ENCODE measurements around the gene RNF145.
"Not testable (repeated sequence)": the region's sequence is repeated elsewhere in the genome, so short reads cannot be mapped to it uniquely, and the experiment has no call there.

The RNF145 gene

GRCh38 chr5:159231167-159231566, 21.8 kb upstream of the RNF145 start:
- TF ChIP-seq SUZ12 (IDR thresholded peaks at IDR 0.05; ENCODE audit: extremely low read depth, insufficient read depth, insufficient read length) (no peak), ZNF274 (IDR thresholded peaks at IDR 0.05; ENCODE audit: low read depth, low read length) (no peak), YY1 (IDR thresholded peaks at IDR 0.05; ENCODE audit: insufficient read depth, insufficient read length) (no peak)
- Histone ChIP-seq H3K4me1 (ENCODE audit: insufficient read depth, insufficient read length) (no peaks in the 10 kb centered on the region), H3K27me3 (ENCODE audit: insufficient read depth, insufficient read length) (no peaks in the 10 kb centered on the region), H3K4me3 (ENCODE audit: insufficient read length, low read depth) (no peak overlapping the region), H3K36me3 (ENCODE audit: insufficient read depth, insufficient read length, low read length) (no peaks in the 10 kb centered on the region), H3K9ac (ENCODE audit: insufficient read length, low read depth) (no peak overlapping the region), H3K9me3 (ENCODE audit: insufficient read depth, low read length) (no peaks in the 10 kb centered on the region)
- no peak for DNase-seq (ENCODE audit: low read depth, low spot score)

GRCh38 chr5:159230657-159231056, 21.3 kb upstream of the RNF145 start:
- H3K27me3 ChIP-seq (ENCODE audit: insufficient read depth, insufficient read length) = no peaks in the 10 kb centered on the region
- TF ChIP-seq ZNF274 (IDR thresholded peaks at IDR 0.05; ENCODE audit: low read depth, low read length) = no peak
- TF ChIP-seq SUZ12 (IDR thresholded peaks at IDR 0.05; ENCODE audit: extremely low read depth, insufficient read depth, insufficient read length) = no peak
- no peak for TF ChIP-seq YY1 (IDR thresholded peaks at IDR 0.05; ENCODE audit: insufficient read depth, insufficient read length)
- H3K9ac ChIP-seq (ENCODE audit: insufficient read length, low read depth) = no peak overlapping the region
- no peaks in the 10 kb centered on the region for H3K9me3 ChIP-seq (ENCODE audit: insufficient read depth, low read length)
- DNase-seq (ENCODE audit: low read depth, low spot score) = no peak
- H3K36me3 ChIP-seq (ENCODE audit: insufficient read depth, insufficient read length, low read length) = no peaks in the 10 kb centered on the region
- no peak overlapping the region for H3K4me3 ChIP-seq (ENCODE audit: insufficient read length, low read depth)
- no peaks in the 10 kb centered on the region for H3K4me1 ChIP-seq (ENCODE audit: insufficient read depth, insufficient read length)

- not testable (repeated sequence) for H3K9me3 ChIP-seq (ENCODE audit: insufficient read depth, low read length); H3K4me3 ChIP-seq (ENCODE audit: insufficient read length, low read depth); H3K36me3 ChIP-seq (ENCODE audit: insufficient read depth, insufficient read length, low read length); DNase-seq (ENCODE audit: low read depth, low spot score); H3K9ac ChIP-seq (ENCODE audit: insufficient read length, low read depth); H3K27me3 ChIP-seq (ENCODE audit: insufficient read depth, insufficient read length); H3K4me1 ChIP-seq (ENCODE audit: insufficient read depth, insufficient read length)
These were observed 18.7 kb upstream of the RNF145 start for GRCh38 chr5:159228097-159228496.

- Histone ChIP-seq H3K4me1 (ENCODE audit: insufficient read depth, insufficient read length) (no peaks in the 10 kb centered on the region), H3K9ac (ENCODE audit: insufficient read length, low read depth) (no peak overlapping the region), H3K9me3 (ENCODE audit: insufficient read depth, low read length) (no peaks in the 10 kb centered on the region), H3K27me3 (ENCODE audit: insufficient read depth, insufficient read length) (no peaks in the 10 kb centered on the region), H3K36me3 (ENCODE audit: insufficient read depth, insufficient read length, low read length) (no peaks in the 10 kb centered on the region), H3K4me3 (ENCODE audit: insufficient read length, low read depth) (no peak overlapping the region)
- TF ChIP-seq ZNF274 (IDR thresholded peaks at IDR 0.05; ENCODE audit: low read depth, low read length) (no peak), SUZ12 (IDR thresholded peaks at IDR 0.05; ENCODE audit: extremely low read depth, insufficient read depth, insufficient read length) (no peak), YY1 (IDR thresholded peaks at IDR 0.05; ENCODE audit: insufficient read depth, insufficient read length) (no peak)
- DNase-seq (ENCODE audit: low read depth, low spot score) = no peak
These were observed 18.1 kb upstream of the RNF145 start for GRCh38 chr5:159227452-159227851.

- no peak for TF ChIP-seq ZNF274 (IDR thresholded peaks at IDR 0.05; ENCODE audit: low read depth, low read length)
- TF ChIP-seq SUZ12 (IDR thresholded peaks at IDR 0.05; ENCODE audit: extremely low read depth, insufficient read depth, insufficient read length) = no peak
- TF ChIP-seq YY1 (IDR thresholded peaks at IDR 0.05; ENCODE audit: insufficient read depth, insufficient read length) = no peak
- H3K4me1 ChIP-seq (ENCODE audit: insufficient read depth, insufficient read length) = no peaks in the 10 kb centered on the region
- H3K9ac ChIP-seq (ENCODE audit: insufficient read length, low read depth) = no peak overlapping the region
- no peak overlapping the region for H3K4me3 ChIP-seq (ENCODE audit: insufficient read length, low read depth)
- no peak for DNase-seq (ENCODE audit: low read depth, low spot score)
- H3K27me3 ChIP-seq (ENCODE audit: insufficient read depth, insufficient read length) = no peaks in the 10 kb centered on the region
- H3K36me3 ChIP-seq (ENCODE audit: insufficient read depth, insufficient read length, low read length) = no peaks in the 10 kb centered on the region
- H3K9me3 ChIP-seq (ENCODE audit: insufficient read depth, low read length) = no peaks in the 10 kb centered on the region
These were observed 17.1 kb upstream of the RNF145 start for GRCh38 chr5:159226451-159226850.

- no peak overlapping the region for H3K4me3 ChIP-seq (ENCODE audit: insufficient read length, low read depth)
- TF ChIP-seq SUZ12 (IDR thresholded peaks at IDR 0.05; ENCODE audit: extremely low read depth, insufficient read depth, insufficient read length) (no peak), YY1 (IDR thresholded peaks at IDR 0.05; ENCODE audit: insufficient read depth, insufficient read length) (no peak), ZNF274 (IDR thresholded peaks at IDR 0.05; ENCODE audit: low read depth, low read length) (no peak)
- H3K9ac ChIP-seq (ENCODE audit: insufficient read length, low read depth) = no peak overlapping the region
- H3K4me1 ChIP-seq (ENCODE audit: insufficient read depth, insufficient read length) = no peaks in the 10 kb centered on the region
- H3K27me3 ChIP-seq (ENCODE audit: insufficient read depth, insufficient read length) = no peaks in the 10 kb centered on the region
- DNase-seq (ENCODE audit: low read depth, low spot score) = no peak
- no peaks in the 10 kb centered on the region for H3K9me3 ChIP-seq (ENCODE audit: insufficient read depth, low read length)
- H3K36me3 ChIP-seq (ENCODE audit: insufficient read depth, insufficient read length, low read length) = no peaks in the 10 kb centered on the region
These were observed 15.1 kb upstream of the RNF145 start for GRCh38 chr5:159224471-159224870.

GRCh38 chr5:159223469-159223868, 14.1 kb upstream of the RNF145 start:
- no peaks in the 10 kb centered on the region for H3K9me3 ChIP-seq (ENCODE audit: insufficient read depth, low read length)
- no peaks in the 10 kb centered on the region for H3K36me3 ChIP-seq (ENCODE audit: insufficient read depth, insufficient read length, low read length)
- TF ChIP-seq YY1 (IDR thresholded peaks at IDR 0.05; ENCODE audit: insufficient read depth, insufficient read length) = no peak
- TF ChIP-seq ZNF274 (IDR thresholded peaks at IDR 0.05; ENCODE audit: low read depth, low read length) = no peak
- no peak for TF ChIP-seq SUZ12 (IDR thresholded peaks at IDR 0.05; ENCODE audit: extremely low read depth, insufficient read depth, insufficient read length)
- H3K27me3 ChIP-seq (ENCODE audit: insufficient read depth, insufficient read length) = no peaks in the 10 kb centered on the region
- H3K4me1 ChIP-seq (ENCODE audit: insufficient read depth, insufficient read length) = no peaks in the 10 kb centered on the region
- DNase-seq (ENCODE audit: low read depth, low spot score) = no peak
- H3K9ac ChIP-seq (ENCODE audit: insufficient read length, low read depth) = no peak overlapping the region
- H3K4me3 ChIP-seq (ENCODE audit: insufficient read length, low read depth) = no peak overlapping the region

GRCh38 chr5:159220206-159220605, 10.9 kb upstream of the RNF145 start:
- Histone ChIP-seq H3K27me3 (ENCODE audit: insufficient read depth, insufficient read length) (no peaks in the 10 kb centered on the region), H3K9ac (ENCODE audit: insufficient read length, low read depth) (no peak overlapping the region), H3K9me3 (ENCODE audit: insufficient read depth, low read length) (no peaks in the 10 kb centered on the region), H3K4me3 (ENCODE audit: insufficient read length, low read depth) (no peak overlapping the region), H3K36me3 (ENCODE audit: insufficient read depth, insufficient read length, low read length) (no peaks in the 10 kb centered on the region), H3K4me1 (ENCODE audit: insufficient read depth, insufficient read length) (no peaks in the 10 kb centered on the region)
- TF ChIP-seq ZNF274 (IDR thresholded peaks at IDR 0.05; ENCODE audit: low read depth, low read length) (no peak), YY1 (IDR thresholded peaks at IDR 0.05; ENCODE audit: insufficient read depth, insufficient read length) (no peak), SUZ12 (IDR thresholded peaks at IDR 0.05; ENCODE audit: extremely low read depth, insufficient read depth, insufficient read length) (no peak)
- no peak for DNase-seq (ENCODE audit: low read depth, low spot score)

Data from NT2/D1 (cell line).